GM12864 (cell line): ENCODE results near the gene RUVBL1.

Source experiments
- DNase-seq: peaks from one replicate; pipeline ENCODE4 v3.0.0-alpha.2; 2011; ENCODE audit warnings: low read depth
- H3K4me3 ChIP-seq: 2 replicates; pipeline ENCODE4 v1.5.1; 2011; ENCODE audit warnings: mild to moderate bottlenecking, low read depth, low read length, control low read depth
- TF ChIP-seq, protein P1 (sequence below): IDR thresholded peaks from 2 replicates; pipeline ENCODE4 v1.5.1; 2011; ENCODE audit warnings: low read depth, mild to moderate bottlenecking, moderate library complexity, low read length, control low read depth, inconsistent platforms; ENCODE audit errors: missing control alignments

RUVBL1 gene

DNA sequence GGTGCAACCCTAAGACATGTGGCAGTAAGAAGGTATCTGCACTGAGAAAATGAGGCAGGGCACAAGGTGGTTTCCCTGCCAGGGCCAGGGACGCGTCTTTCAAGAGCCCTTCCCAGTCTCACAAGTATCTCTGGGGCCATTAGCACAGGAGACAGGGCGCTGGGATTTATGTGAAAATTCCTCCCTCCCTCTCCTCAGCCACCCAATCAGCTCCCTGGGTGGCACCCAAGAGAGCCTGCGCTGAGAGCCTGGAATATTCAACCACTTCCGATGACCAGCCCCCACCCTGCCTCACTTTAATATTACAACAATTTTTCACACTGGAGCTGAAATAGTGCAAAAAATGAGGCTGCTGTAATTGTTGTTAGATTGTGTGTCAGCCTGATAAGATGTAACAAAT is 45.3 kb downstream of the RUVBL1 start:
- TF ChIP-seq, protein P1, sequence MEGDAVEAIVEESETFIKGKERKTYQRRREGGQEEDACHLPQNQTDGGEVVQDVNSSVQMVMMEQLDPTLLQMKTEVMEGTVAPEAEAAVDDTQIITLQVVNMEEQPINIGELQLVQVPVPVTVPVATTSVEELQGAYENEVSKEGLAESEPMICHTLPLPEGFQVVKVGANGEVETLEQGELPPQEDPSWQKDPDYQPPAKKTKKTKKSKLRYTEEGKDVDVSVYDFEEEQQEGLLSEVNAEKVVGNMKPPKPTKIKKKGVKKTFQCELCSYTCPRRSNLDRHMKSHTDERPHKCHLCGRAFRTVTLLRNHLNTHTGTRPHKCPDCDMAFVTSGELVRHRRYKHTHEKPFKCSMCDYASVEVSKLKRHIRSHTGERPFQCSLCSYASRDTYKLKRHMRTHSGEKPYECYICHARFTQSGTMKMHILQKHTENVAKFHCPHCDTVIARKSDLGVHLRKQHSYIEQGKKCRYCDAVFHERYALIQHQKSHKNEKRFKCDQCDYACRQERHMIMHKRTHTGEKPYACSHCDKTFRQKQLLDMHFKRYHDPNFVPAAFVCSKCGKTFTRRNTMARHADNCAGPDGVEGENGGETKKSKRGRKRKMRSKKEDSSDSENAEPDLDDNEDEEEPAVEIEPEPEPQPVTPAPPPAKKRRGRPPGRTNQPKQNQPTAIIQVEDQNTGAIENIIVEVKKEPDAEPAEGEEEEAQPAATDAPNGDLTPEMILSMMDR, result no peak
- no peak for DNase-seq
- no peak overlapping the region for H3K4me3 ChIP-seq

DNA sequence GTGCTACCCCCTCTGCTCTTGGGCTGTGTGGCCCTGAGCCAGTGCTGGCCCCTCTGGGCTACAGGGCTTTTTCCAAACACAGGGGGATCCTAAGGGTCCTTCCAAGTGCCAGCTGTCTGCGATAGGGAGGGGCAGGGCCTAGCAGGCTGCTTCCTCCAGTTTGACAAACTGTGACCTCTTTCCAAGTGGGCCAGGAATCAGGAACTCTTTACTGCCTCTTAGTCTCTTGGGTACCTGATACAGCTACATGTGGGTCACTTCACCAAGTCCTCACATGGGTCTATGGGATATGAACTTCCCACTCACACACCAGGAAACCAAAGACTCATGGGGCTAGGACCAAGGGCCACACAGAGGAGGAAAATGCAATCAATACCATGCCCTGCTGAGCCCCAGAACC is 45.9 kb downstream of the RUVBL1 start:
- no peak for DNase-seq
- H3K4me3 ChIP-seq, result no peak overlapping the region
- TF ChIP-seq, protein P1, result no peak

DNA sequence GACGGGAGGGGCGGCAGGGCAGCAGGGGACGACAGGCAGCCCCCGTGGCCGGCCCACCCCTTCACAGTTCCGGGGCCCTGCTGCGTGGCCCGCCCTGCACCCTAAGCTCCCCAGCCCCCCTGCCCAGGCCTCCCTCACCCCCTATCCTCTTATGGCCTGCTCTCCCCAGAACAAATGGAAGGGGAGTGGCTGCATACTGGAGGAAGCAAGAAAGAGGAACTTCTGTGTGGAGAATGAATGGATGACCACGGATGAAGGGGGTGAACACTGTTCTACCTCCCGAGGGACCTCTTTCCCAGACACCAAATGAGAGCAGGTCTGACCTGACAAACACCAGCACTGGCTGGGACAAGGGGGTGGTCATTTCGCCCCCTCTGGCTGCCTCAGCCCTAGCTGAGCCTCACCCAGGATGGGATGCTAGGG is 46.4 kb downstream of the RUVBL1 start:
- TF ChIP-seq, protein P1, result no peak
- DNase-seq, result no peak
- no peak overlapping the region for H3K4me3 ChIP-seq

DNA sequence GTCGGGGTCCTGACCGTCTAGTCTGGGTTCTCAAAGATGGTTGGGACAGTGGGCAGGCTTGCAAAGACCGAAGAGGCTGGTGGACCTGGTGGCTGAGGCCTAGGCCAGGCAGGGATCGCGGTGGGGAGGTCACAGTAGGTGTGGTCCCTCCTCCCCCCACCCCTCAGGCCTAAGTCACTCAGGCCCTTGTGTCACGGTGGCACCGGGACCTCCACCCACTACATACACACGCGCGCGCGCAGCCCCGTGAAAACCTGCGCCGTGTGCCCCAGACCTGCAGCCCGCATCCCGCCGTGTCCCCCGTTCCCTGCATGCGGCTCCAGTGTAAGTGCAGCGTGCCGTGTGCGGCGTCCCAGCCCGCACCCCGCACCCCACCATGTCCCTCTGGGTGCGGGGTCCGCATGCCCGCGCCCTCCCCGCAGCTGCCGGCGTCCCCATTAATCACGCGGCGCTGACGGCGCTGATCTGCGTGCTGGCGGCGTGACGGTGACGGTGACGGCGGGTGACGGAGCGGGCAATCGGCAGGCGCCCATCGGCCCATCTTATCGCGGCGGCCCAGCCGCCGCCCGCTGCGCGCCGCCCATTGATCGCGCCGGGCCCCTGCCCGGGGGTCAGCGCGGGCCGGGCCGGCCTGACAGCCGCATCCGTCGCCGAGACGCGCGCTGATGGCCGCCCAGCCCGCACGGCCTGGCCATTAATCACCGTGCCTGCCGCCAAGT is 47.0 kb downstream of the RUVBL1 start:
- DNase-seq, result no peak
- TF ChIP-seq, protein P1, result no peak
- H3K4me3 ChIP-seq, result 0 out of 2 replicates have a peak overlapping the region, but pooled peaks have one; percentile 2

DNA sequence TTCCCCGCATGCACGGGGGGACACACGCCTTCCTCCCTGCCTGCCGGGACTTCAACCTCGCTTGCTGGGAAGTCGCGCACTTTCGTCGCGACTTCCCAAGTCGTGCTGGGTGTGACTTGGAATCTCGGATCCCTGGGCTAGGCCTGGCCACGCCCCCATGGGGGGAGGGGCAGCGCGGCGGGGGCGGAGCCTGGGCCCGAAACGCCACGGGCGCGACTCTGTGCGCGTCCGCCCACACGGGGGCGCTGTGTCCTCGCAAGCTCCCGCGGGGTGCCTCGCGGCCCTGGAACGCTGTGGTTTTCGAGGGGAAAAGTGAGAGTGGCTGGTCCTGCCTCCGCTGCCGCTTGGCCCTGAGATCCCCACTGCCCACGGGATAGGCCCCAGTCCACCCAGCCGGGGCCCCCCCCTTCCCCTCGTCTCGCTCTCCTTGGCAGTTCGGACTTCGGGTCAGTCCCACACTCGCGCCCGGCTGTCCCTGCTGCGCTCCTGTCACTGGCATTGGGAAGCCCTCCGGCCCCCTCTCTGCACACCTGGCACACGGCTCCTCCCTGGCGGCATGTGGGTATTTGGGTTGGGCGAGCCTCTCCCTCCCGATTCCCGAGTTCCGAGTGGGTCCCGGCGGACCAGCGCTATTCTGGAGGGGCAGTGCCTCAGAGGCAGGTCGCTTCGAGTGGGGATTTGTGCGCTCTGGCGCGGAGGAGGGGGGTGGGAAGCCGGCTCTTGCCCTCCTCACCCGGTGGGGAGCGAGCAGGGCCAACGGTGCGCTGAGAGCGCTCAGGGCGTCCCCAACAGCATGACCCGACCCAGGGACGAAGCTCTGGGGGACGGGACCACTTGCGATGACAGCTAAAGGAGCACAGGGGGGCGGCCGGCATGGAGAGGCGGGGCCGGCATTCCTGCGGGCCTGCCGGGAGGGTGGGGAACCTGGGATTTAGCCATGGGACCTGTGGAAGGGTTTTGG is 47.8 kb downstream of the RUVBL1 start:
- no peak for DNase-seq
- TF ChIP-seq, protein P1, result peak; percentile 88
- H3K4me3 ChIP-seq, result peak overlapping the region; percentile 13

DNA sequence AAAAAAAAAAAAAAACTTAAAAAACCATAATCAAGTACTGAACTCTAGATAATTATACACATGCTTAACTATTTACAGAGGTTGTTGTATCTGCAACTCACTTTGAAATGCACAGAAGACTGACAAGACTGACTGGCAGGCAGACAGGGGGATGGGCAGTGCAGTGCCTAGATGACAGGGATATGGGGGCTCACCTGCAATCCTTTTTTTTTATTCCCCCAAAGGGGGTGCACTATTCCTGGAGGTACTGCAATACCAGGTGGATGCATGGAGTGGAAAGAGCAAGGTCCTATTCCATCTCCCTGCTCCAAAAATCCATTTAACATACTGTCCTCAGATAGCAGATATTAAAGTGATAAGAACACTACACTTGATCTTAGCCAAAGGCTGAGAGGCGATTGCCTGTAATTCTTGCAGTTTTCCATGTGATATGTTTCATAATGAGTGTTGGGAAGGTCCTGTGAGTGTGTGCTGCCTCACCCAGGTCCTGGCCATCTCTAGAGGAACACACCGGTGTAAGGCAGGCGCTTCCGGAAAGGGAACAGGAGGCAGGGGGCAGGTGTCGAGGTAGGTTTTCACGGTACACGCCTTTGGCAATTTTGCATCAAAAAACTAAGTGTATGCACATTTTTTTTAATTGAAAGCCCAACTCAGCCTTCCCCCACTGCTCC is 48.6 kb downstream of the RUVBL1 start:
- TF ChIP-seq, protein P1, result no peak
- DNase-seq, result no peak
- H3K4me3 ChIP-seq, result no peak overlapping the region
